Measurements from ENCODE around the gene SAPCD1. TPM values are rescaled to one million over a fixed set of nuclear protein-coding genes. Genes with fewer than 3 reads are reported as not detected.

The SAPCD1 gene
- total RNA-seq, 1 experiment from 2014 or later: 13.7 TPM

GRCh38 chr6:31778999-31779885, 16.8 kb downstream of the SAPCD1 start:
- no peak for DNase-seq (ENCODE audit: low spot score)
- TF ChIP-seq ZNF416 (CRISPR knock-in tag; IDR thresholded peaks at IDR 0.05) (no peak), TCF7 (CRISPR knock-in tag; IDR thresholded peaks at IDR 0.05; ENCODE audit: low read depth) (no peak), ZNF263 (CRISPR knock-in tag; IDR thresholded peaks at IDR 0.05; ENCODE audit: low read depth) (no peak), SOX15 (CRISPR knock-in tag; IDR thresholded peaks at IDR 0.05) (no peak), ZNF232 (CRISPR knock-in tag; IDR thresholded peaks at IDR 0.05) (no peak), MYBL2 (CRISPR knock-in tag; IDR thresholded peaks at IDR 0.05) (no peak), CREM (CRISPR knock-in tag; IDR thresholded peaks at IDR 0.05) (no peak), IRF2 (CRISPR knock-in tag; IDR thresholded peaks at IDR 0.05; ENCODE audit: borderline replicate concordance, low read depth) (no peak)
- Mint-ChIP-seq H3K36me3 (peaks cover 20% of the 10 kb centered on the region), H3K27ac (no peak overlapping the region), H3K4me3 (no peak overlapping the region), H3K27me3 (ENCODE audit: low read depth) (no peaks in the 10 kb centered on the region), H3K4me1 (0 out of 2 replicates have a peak, but pooled peaks cover 2% of the 10 kb centered on the region), H3K9me3 (no peaks in the 10 kb centered on the region)
- ATAC-seq: no peak
- CTCF ChIA-PET: interaction anchor here (0.6 to 1.5 kb wide), 5 partner anchors 9 to 55 kb away, joined by 3 to 6 read pairs (median 4); partner anchors contain the start of gene LSM2
- POLR2A ChIA-PET: no interaction called here

- Mint-ChIP-seq H3K9me3 (no peaks in the 10 kb centered on the region), H3K4me3 (no peak overlapping the region), H3K27me3 (ENCODE audit: low read depth) (no peaks in the 10 kb centered on the region), H3K27ac (no peak overlapping the region), H3K36me3 (peaks cover 27% of the 10 kb centered on the region), H3K4me1 (0 out of 2 replicates have a peak, but pooled peaks cover 2% of the 10 kb centered on the region)
- POLR2A ChIA-PET: interaction anchor here (0.6 kb wide), 1 partner anchor 77 kb away, joined by 4 read pairs; no protein-coding TSS in a partner anchor
- ATAC-seq (no peak), DNase-seq (ENCODE audit: low spot score) (no peak)
- CTCF ChIA-PET: interaction anchor here (1.1 to 1.5 kb wide), 4 partner anchors 10 to 142 kb away, joined by 3 to 6 read pairs (median 4); partner anchors contain the start of gene LSM2
- TF ChIP-seq ERG (CRISPR knock-in tag; IDR thresholded peaks at IDR 0.05) (no peak), ZNF232 (CRISPR knock-in tag; IDR thresholded peaks at IDR 0.05) (no peak), FOXP1 (CRISPR knock-in tag; IDR thresholded peaks at IDR 0.05; ENCODE audit: borderline replicate concordance) (no peak), USF2 (CRISPR knock-in tag; IDR thresholded peaks at IDR 0.05) (no peak), HMGXB4 (CRISPR knock-in tag; IDR thresholded peaks at IDR 0.05) (no peak), PREB (CRISPR knock-in tag; IDR thresholded peaks at IDR 0.05; ENCODE audit: borderline replicate concordance) (no peak), NR1H2 (CRISPR knock-in tag; IDR thresholded peaks at IDR 0.05) (no peak), STAT6 (CRISPR knock-in tag; conservative IDR thresholded peaks at IDR 0.05; ENCODE audit: low read depth) (no peak), TEAD4 (CRISPR knock-in tag; IDR thresholded peaks at IDR 0.05) (no peak), E2F5 (CRISPR knock-in tag; IDR thresholded peaks at IDR 0.05) (no peak), ZNF138 (CRISPR knock-in tag; conservative IDR thresholded peaks at IDR 0.05) (no peak), GABPB1 (CRISPR knock-in tag; IDR thresholded peaks at IDR 0.05) (no peak), ZMAT4 (CRISPR knock-in tag; IDR thresholded peaks at IDR 0.05) (no peak), IRF2 (CRISPR knock-in tag; IDR thresholded peaks at IDR 0.05; ENCODE audit: borderline replicate concordance, low read depth) (no peak), SMAD4 (CRISPR knock-in tag; IDR thresholded peaks at IDR 0.05) (no peak), MYBL2 (CRISPR knock-in tag; IDR thresholded peaks at IDR 0.05) (no peak), ATF2 (CRISPR knock-in tag; IDR thresholded peaks at IDR 0.05; ENCODE audit: borderline replicate concordance, low read depth) (no peak), NR3C1 (CRISPR knock-in tag; conservative IDR thresholded peaks at IDR 0.05; ENCODE audit: low read depth) (no peak)
Measured at GRCh38 chr6:31779908-31780307, 17.5 kb downstream of the SAPCD1 start.
